ENCODE data around the gene CORIN.

Gene CORIN

DNA sequence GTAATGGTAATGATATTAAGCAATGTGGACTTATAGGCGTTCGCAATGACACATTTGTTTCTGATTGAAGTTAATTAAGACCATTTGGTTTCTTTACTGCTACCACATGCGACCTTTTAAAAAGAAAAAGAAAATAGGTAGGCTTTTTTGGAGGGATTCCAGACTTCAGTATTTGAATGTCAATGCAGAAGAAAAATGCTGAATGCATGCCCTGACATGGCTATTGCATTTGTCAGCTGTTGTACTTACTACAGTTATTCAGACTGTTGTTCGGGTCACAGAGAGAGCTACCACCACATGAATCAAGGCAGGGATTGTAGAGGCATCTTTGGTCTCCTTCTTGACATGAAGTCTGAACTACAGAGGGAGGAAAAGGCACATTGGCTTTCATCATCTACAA lies 163.7 kb downstream of the CORIN start:
- DNase-seq, result no peak

DNA sequence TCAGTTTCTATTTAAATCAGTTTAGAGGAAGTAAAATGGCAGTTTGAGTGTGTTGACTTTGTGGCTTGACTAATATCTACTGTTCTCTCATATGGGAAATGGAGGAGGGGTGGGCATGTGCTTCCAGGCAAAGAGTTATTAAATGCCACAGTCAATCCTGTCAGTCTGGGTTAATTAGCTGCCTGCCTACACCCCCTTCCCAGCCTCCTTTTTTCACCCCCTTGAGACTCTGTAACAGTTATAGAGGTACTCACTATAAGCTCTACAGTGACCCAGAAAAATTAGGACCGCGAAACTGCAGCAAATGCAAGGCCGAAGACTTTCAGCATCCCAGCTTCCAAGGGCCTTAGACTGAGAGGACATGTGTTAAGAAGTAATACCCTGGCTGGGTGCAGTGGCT lies 165.2 kb downstream of the CORIN start:
- DNase-seq, result no peak

GRCh38 chr4:47669946-47670345 lies 167.9 kb downstream of the CORIN start:
- DNase-seq, result no peak

- DNase-seq, result peak; percentile 55
Observed at GRCh38 chr4:47668810-47669408, 169.0 kb downstream of the CORIN start.

GRCh38 chr4:47668256-47668655 lies 169.6 kb downstream of the CORIN start:
- DNase-seq, result no peak

- DNase-seq, result no peak
Observed at GRCh38 chr4:47667552-47667951, 170.3 kb downstream of the CORIN start.

- DNase-seq, result no peak
Observed at GRCh38 chr4:47664051-47664826, 173.6 kb downstream of the CORIN start.

DNA sequence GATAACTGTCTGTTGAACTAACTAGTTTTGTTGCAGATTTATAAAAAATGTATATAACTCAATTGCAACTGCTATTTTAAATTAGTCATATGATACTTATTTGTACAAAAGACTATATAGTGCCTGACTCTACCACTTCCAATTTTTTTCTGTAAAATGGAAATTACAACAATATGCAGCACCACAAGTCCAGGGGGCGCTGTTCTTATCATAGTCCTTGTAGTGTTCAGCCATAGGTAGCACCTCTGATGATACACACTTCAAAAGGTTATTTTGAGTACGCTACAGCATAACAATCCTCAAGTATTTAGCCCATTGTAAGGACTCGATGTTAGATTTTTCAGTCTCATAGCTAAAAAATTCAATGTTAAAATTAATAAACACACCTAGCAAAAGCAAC lies 174.9 kb downstream of the CORIN start:
- DNase-seq, result peak; percentile 33

GRCh38 chr4:47661741-47662140 lies 176.1 kb downstream of the CORIN start:
- no peak for DNase-seq

- DNase-seq, result no peak
Observed at GRCh38 chr4:47659342-47659741, 178.5 kb downstream of the CORIN start.

GRCh38 chr4:47654972-47655693 lies 182.7 kb downstream of the CORIN start:
- no peak for DNase-seq

GRCh38 chr4:47652092-47652491 lies 185.8 kb downstream of the CORIN start:
- DNase-seq, result no peak

GRCh38 chr4:47651231-47651630 lies 186.6 kb downstream of the CORIN start:
- DNase-seq, result no peak

GRCh38 chr4:47650584-47651130 lies 187.2 kb downstream of the CORIN start:
- DNase-seq, result no peak

- no peak for DNase-seq
Observed at GRCh38 chr4:47647544-47647943, 190.3 kb downstream of the CORIN start.

GRCh38 chr4:47647029-47647428 lies 190.8 kb downstream of the CORIN start:
- DNase-seq, result no peak

GRCh38 chr4:47646372-47646771 lies 191.5 kb downstream of the CORIN start:
- no peak for DNase-seq

- no peak for DNase-seq
Observed at GRCh38 chr4:47643845-47644244, 194.0 kb downstream of the CORIN start.

GRCh38 chr4:47642985-47643760 lies 194.7 kb downstream of the CORIN start:
- no peak for DNase-seq

DNA sequence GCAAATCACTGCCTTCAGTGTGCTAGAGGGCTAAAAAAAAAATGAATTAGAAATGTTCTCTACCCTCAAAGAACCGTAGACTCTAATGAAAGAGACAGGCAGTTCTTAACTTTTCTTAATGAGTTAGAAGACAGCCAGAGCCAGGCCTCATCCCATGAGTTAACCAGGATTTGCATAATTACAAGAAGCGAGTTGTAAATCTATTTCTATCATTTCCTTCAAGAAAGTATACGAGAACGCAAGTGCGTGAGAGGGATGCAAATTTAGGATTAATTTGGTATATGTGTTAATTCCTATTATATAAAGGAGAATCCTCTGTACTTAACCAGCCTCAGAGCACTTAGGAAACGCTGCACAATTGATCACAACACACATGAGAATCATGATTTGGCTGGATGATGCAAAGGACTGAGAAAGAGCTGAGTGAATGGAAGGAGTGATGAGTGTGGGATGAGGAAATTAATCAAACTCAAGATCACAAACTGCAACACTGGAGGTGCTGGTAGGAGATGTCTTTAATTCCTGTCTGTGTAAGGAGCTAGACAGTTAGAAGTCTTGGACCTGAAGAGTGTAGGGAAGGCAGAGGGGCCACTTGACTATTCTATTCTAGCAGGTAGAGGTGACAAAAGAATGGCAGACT lies 195.6 kb downstream of the CORIN start:
- no peak for DNase-seq

GRCh38 chr4:47641755-47642154 lies 196.1 kb downstream of the CORIN start:
- no peak for DNase-seq

DNA sequence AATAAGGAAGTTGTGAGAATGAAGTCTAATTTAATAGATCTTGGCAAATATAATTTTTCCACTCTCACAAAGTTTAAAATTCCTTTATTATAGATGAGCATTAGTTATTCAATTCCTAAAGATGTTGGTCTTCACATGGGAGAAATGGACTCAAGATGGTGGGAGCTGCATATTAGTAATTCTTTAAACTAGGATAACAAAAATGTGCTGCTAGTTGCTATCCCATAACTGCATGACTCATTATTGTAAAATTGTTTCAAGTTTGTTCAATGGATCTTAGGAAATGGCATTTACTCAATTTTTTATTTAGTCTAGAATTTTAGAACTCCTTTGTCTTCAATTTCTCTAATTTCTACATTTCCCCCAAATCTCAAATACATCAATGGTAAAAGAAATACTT lies 197.0 kb downstream of the CORIN start:
- DNase-seq, result no peak

Measured in hematopoietic multipotent progenitor cell treated with erythropoietin and hydrocortisone succinate and interleukin-3 and kit ligand, for 8 days (in vitro differentiated cells).